Tibial artery (tissue), 4 donors: ENCODE results near the gene CASK.

Source experiments
- DNase-seq, 2 donors: peaks; one replicate each; pipeline ENCODE4 v3.0.0-alpha.2; 2019
- H3K27ac ChIP-seq, 2 donors: fragments of 200-600 bp; sonication (generic) in 1 of 2; 1 replicate in 1 of 2; 2 replicates in 1 of 2; pipeline ENCODE4 v1.5.1; 2018 to 2019; ENCODE audit warnings: mild to moderate bottlenecking in 1 of 2
- H3K27me3 ChIP-seq, 2 donors: fragments of 200-600 bp; sonication (generic) in 1 of 2; one replicate each; pipeline versions ENCODE4 v1.5.1 to v1.6.0; 2016 to 2019
- H3K36me3 ChIP-seq, 3 donors: fragments of 200-600 bp; sonication (generic) in 2 of 3; one replicate each; pipeline ENCODE4 v1.5.1; 2016 to 2019; ENCODE audit warnings: mild to moderate bottlenecking in 2 of 3
- H3K4me1 ChIP-seq, 4 donors: fragments of 200-600 bp; sonication (generic) in 2 of 4; 1 replicate in 3 of 4; 2 replicates in 1 of 4; pipeline ENCODE4 v1.5.1; 2016 to 2019
- H3K4me3 ChIP-seq, 2 donors: fragments of 200-600 bp; sonication (generic) in 1 of 2; 1 replicate in 1 of 2; 2 replicates in 1 of 2; pipeline ENCODE4 v1.5.1; 2018 to 2019; ENCODE audit warnings: mild to moderate bottlenecking in 2 of 2
- H3K9me3 ChIP-seq, 3 donors: fragments of 200-600 bp; sonication (generic) in 1 of 3; one replicate each; pipeline ENCODE4 v1.5.1; 2016 to 2019
- CTCF ChIP-seq, 2 experiments: fragments of 200-600 bp in 1 of 2; fragments of 450-650 bp in 1 of 2; IDR thresholded peaks; one replicate each; pipeline ENCODE4 v1.5.1; 2017 to 2019; ENCODE audit warnings: antibody characterized with exemption in 2 of 2, mild to moderate bottlenecking in 1 of 2, moderate library complexity in 1 of 2
- intact Hi-C: fragments of 100-400 bp; cut with DNase I; formaldehyde crosslinking; loops from one replicate; pipeline ENCODE4 v1.15.0; 2023; ENCODE audit warnings: low total_unique reads

CASK gene

DNA sequence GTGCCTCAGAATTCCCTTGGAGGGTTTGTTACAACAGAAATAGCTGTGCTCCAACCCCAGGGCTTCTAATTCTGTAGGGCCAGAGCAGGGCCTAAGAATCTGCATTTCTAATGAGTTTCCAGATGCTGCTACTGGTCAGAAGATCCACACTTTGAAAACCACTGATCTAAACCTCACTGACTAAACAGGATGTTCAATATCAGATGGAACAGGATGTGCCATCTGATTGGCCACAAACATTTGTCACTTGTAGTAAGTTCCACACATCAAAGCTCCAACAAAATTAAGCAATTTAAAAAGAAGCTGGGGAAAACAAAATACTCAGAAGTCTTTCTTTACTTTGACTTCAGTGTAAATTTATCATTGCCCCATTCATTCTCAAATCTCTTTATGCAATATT, 14.3 kb downstream of the CASK start:
- peaks cover 0 to 28% (median 0%) of the 10 kb centered on the region in 4 donors for H3K4me1 ChIP-seq
- H3K4me3 ChIP-seq, result no peak overlapping the region
- H3K9me3 ChIP-seq, result no peaks in the 10 kb centered on the region
- intact Hi-C loops, result no loop called here
- no peak for DNase-seq
- H3K27ac ChIP-seq, result no peak overlapping the region
- no peaks in the 10 kb centered on the region for H3K27me3 ChIP-seq
- H3K36me3 ChIP-seq, result no peaks in the 10 kb centered on the region
- TF ChIP-seq CTCF (IDR thresholded peaks at IDR 0.05), result no peak

GRCh38 chrX:41906515-41907187, 16.7 kb downstream of the CASK start:
- Histone ChIP-seq H3K9me3 (no peaks in the 10 kb centered on the region), H3K27ac (no peak overlapping the region), H3K4me1 (peaks cover 0 to 16% (median 0%) of the 10 kb centered on the region in 4 donors), H3K27me3 (no peaks in the 10 kb centered on the region), H3K4me3 (no peak overlapping the region), H3K36me3 (no peaks in the 10 kb centered on the region)
- intact Hi-C loops, result no loop called here
- no peak for TF ChIP-seq CTCF (IDR thresholded peaks at IDR 0.05)
- DNase-seq, result no peak

GRCh38 chrX:41903544-41903943, 19.8 kb downstream of the CASK start:
- H3K36me3 ChIP-seq, result no peaks in the 10 kb centered on the region
- DNase-seq, result no peak
- H3K27ac ChIP-seq, result no peak overlapping the region
- peaks cover 0 to 3% (median 0%) of the 10 kb centered on the region in 3 donors for H3K9me3 ChIP-seq
- H3K27me3 ChIP-seq, result no peaks in the 10 kb centered on the region
- H3K4me1 ChIP-seq, result peaks cover 0 to 16% (median 0%) of the 10 kb centered on the region in 4 donors
- intact Hi-C loops, result no loop called here
- H3K4me3 ChIP-seq, result no peak overlapping the region
- no peak for TF ChIP-seq CTCF (IDR thresholded peaks at IDR 0.05)

DNA sequence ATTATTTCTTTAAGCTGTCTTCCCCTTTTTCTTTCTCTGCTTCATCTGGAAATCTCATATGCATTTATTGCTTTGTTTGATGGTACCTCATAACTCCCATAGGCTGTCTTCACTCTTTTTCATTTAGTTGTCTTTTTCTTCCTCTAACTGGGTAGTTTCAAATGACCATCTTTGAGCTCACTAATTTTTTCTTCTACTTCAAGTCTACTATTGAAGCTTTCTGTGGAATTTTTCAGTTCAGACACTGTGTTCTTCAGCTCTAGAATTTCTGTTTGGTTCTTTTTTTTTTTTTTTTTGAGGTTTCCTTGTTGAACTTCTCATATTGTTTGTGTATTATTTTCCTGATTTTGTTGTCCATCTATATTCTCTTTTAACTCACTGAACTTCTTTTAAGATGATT, 23.0 kb downstream of the CASK start:
- no peaks in the 10 kb centered on the region for H3K4me1 ChIP-seq
- no peak overlapping the region for H3K27ac ChIP-seq
- DNase-seq, result no peak
- H3K27me3 ChIP-seq, result no peaks in the 10 kb centered on the region
- H3K36me3 ChIP-seq, result no peaks in the 10 kb centered on the region
- no peak overlapping the region for H3K4me3 ChIP-seq
- peaks cover 0 to 14% (median 11%) of the 10 kb centered on the region in 3 donors for H3K9me3 ChIP-seq
- TF ChIP-seq CTCF (IDR thresholded peaks at IDR 0.05), result no peak
- intact Hi-C loops, result no loop called here

- intact Hi-C loops, result no loop called here
- no peak overlapping the region for H3K27ac ChIP-seq
These were observed 27.5 kb downstream of the CASK start for GRCh38 chrX:41895826-41896225.

More at GRCh38 chrX:41895826-41896225, 27.5 kb downstream of the CASK start:
- Histone ChIP-seq H3K36me3 (no peaks in the 10 kb centered on the region), H3K9me3 (peaks cover 0 to 14% (median 11%) of the 10 kb centered on the region in 3 donors), H3K27me3 (no peaks in the 10 kb centered on the region), H3K4me3 (no peak overlapping the region), H3K4me1 (no peaks in the 10 kb centered on the region)
- TF ChIP-seq CTCF (IDR thresholded peaks at IDR 0.05), result no peak
- no peak for DNase-seq
